ENCODE measurements around the gene B3GNT5. TPM values are rescaled to one million over a fixed set of nuclear protein-coding genes. Genes with fewer than 3 reads are reported as not detected.

The B3GNT5 gene
- total RNA-seq, 3 donors from 2014 or later = 33.7 to 80.1 (median 71.2) TPM

GRCh38 chr3:183247011-183247589, 6.0 kb upstream of the B3GNT5 start:
- Histone ChIP-seq H3K4me3 (no peak overlapping the region), H3K36me3 (ENCODE audit: low read depth) (no peaks in the 10 kb centered on the region), H3K4me1 (ENCODE audit: low read depth) (peaks cover 12% of the 10 kb centered on the region), H3K9me3 (peaks cover 13% of the 10 kb centered on the region)
- ATAC-seq (no peak), DNase-seq (no peak)
- intact Hi-C loops (cut with DNase I, micrococcal nuclease) = no loop called here
- TF ChIP-seq, protein P1, sequence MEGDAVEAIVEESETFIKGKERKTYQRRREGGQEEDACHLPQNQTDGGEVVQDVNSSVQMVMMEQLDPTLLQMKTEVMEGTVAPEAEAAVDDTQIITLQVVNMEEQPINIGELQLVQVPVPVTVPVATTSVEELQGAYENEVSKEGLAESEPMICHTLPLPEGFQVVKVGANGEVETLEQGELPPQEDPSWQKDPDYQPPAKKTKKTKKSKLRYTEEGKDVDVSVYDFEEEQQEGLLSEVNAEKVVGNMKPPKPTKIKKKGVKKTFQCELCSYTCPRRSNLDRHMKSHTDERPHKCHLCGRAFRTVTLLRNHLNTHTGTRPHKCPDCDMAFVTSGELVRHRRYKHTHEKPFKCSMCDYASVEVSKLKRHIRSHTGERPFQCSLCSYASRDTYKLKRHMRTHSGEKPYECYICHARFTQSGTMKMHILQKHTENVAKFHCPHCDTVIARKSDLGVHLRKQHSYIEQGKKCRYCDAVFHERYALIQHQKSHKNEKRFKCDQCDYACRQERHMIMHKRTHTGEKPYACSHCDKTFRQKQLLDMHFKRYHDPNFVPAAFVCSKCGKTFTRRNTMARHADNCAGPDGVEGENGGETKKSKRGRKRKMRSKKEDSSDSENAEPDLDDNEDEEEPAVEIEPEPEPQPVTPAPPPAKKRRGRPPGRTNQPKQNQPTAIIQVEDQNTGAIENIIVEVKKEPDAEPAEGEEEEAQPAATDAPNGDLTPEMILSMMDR (IDR thresholded peaks at IDR 0.05) = no peak

DNA sequence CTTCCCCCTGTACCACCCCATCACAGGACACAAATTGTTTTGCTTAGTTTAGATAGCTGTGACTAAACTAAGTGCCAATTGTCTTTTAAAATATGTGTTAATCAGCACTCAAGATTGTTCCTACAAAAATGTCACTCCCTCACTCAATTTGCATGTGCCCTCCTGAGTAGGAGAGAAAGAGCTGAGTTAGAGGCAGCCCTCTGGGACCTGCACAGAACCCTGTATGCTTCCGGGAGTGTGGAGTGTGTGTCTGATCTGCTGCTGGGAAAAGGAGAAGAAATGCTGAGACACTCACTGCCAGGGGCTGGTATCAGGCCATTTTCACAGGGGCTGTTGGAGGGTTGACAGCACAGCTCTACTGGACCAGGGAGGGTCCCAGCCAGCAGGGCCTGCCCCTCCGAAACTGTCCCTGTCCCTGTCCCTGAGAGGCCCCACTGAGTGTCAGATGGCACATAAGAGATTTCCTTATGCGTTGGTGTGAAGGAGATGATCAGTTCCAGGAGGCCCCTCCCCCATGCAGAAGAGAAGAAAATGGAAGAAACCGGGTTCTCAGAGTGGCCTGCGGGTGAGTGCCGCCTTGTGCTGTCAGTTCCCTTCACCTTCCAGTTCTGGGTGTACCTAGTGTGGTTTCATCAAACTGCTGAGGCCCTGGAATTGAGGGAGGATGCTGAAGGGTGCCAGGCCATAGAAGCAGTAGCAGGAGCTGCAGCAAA, 3.9 kb upstream of the B3GNT5 start:
- Histone ChIP-seq H3K9me3 (no peaks in the 10 kb centered on the region), H3K36me3 (ENCODE audit: low read depth) (no peaks in the 10 kb centered on the region), H3K4me1 (ENCODE audit: low read depth) (peaks cover 9% of the 10 kb centered on the region), H3K4me3 (no peak overlapping the region)
- TF ChIP-seq, protein P1 (IDR thresholded peaks at IDR 0.05) = no peak
- no peak for ATAC-seq
- no peak for DNase-seq
- intact Hi-C loops (cut with DNase I, micrococcal nuclease) = no loop called here

DNA sequence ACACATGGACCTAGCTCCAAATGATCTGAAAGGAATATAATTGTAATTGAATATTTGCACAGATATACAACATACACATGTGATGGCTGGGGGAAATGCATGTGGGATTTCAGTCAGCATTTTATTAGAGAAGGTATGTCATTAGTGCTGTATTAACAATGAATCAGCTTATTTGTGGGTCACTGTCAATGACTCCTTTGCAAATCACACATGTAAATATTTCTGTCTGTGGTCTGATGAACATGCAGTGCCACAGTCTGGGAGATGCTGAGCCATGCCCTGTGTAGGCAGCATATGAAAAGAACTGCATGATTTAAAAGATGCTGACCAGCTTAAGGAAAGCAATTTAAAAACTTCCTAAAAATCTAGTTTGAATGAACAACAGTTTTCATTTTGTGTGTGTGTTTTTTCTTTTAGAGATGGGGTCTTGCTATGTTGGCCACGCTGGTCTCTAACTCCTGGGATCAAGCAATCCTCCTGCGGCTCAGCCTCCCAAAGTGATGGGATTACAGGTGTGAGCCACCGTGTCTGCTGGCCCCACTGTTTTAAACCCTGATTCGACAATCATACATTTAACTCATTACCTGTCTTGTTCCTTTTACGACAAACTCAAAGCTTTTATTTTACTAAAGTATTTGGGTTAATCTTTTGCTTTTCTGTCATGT, 803 bp upstream of the B3GNT5 start:
- no peaks in the 10 kb centered on the region for H3K36me3 ChIP-seq (ENCODE audit: low read depth)
- ATAC-seq (no peak), DNase-seq (no peak)
- H3K9me3 ChIP-seq = no peaks in the 10 kb centered on the region
- TF ChIP-seq, protein P1 (IDR thresholded peaks at IDR 0.05) = no peak
- no peak overlapping the region for H3K4me3 ChIP-seq
- intact Hi-C loops (cut with DNase I, micrococcal nuclease) = loop anchor here in 1 of 2 donors (5.0 kb wide), 1 partner anchor 130 kb away; no protein-coding TSS in a partner anchor
- no peaks in the 10 kb centered on the region for H3K4me1 ChIP-seq (ENCODE audit: low read depth)

DNA sequence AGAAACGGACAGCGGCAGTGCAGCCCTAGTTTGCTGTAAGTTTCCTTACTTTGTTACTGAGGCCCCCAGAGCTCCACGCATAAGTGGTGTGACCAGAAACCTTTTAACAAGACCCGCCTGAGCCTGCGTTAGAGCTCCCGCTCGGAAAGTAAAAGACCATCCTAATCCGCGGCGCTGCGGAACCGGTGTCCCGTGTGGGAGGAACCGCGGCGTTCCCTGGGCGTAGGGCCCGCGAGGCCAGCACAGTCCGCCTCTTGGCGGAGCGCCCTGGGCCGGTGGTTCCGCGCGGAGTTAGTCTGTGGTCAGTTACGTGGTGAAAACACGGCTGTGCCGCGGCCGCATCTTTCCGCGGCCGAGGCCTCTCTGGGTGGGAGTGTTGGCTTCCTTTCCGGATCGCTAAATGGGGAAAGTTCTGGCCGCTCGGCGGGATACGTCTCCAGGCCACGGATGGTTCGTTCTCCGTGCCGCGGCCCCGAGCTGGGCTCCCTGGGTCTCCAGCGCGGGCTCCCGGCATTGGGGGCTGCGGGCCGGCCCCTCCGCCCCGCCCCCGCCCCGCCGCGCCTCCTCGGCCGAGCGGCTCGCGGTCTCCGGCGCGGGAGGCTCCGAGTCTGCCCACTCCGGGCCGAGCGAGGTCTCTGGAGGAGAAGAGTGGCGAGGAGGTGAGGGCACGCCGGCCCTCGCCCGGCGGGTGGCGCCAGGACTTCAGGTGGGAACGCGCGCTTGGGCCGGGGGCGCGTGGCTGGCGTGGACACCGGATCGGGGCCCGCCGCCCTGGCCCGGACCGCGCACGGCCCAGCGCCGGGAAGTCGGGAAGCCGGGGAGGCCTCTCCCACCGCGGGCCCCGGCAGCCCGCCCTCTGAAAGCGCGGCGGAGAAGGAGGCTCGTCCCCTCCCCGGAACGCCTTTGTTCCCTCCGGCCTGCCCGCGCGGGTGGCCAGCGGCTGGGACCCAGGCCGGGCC, 754 bp downstream of the B3GNT5 start:
- TF ChIP-seq, protein P1 (IDR thresholded peaks at IDR 0.05) = no peak
- peak; percentile 56 for ATAC-seq
- peak overlapping the region; percentile 63 for H3K4me3 ChIP-seq
- peaks cover 6% of the 10 kb centered on the region for H3K4me1 ChIP-seq (ENCODE audit: low read depth)
- H3K36me3 ChIP-seq (ENCODE audit: low read depth) = no peaks in the 10 kb centered on the region
- peak; percentile 70 to 82 (median 77) for DNase-seq
- H3K9me3 ChIP-seq = no peaks in the 10 kb centered on the region
- intact Hi-C loops (cut with DNase I, micrococcal nuclease) = loop anchor here in 1 of 2 donors (5.0 kb wide), 1 partner anchor 128 kb away; no protein-coding TSS in a partner anchor

All from mucosa of descending colon (tissue), 3 donors.